GM18499 (cell line): ENCODE results near the gene AAK1.

Source experiments
- ATAC-seq: cut with Tn5 transposase; IDR thresholded peaks from one replicate; pipeline ENCODE4 v1.9.1; 2021; ENCODE audit warnings: moderate number of reproducible peaks; ENCODE audit not compliant: insufficient read depth, unreplicated experiment

Gene AAK1

GRCh38 chr2:69604836-69605235 is 38.7 kb downstream of the AAK1 start:
- no peak for ATAC-seq

- no peak for ATAC-seq
Observed at GRCh38 chr2:69604026-69604678, 39.4 kb downstream of the AAK1 start.

- no peak for ATAC-seq
Observed at GRCh38 chr2:69603146-69603743, 40.3 kb downstream of the AAK1 start.

- no peak for ATAC-seq
Observed at GRCh38 chr2:69601179-69601612, 42.3 kb downstream of the AAK1 start.

- ATAC-seq: no peak
Observed at GRCh38 chr2:69600425-69600824, 43.1 kb downstream of the AAK1 start.

- ATAC-seq: no peak
Observed at GRCh38 chr2:69597843-69598610, 45.5 kb downstream of the AAK1 start.

GRCh38 chr2:69597105-69597504 is 46.4 kb downstream of the AAK1 start:
- no peak for ATAC-seq

GRCh38 chr2:69594341-69594740 is 49.2 kb downstream of the AAK1 start:
- ATAC-seq: no peak

GRCh38 chr2:69592511-69592910 is 51.0 kb downstream of the AAK1 start:
- ATAC-seq: no peak

- ATAC-seq: no peak
Observed at GRCh38 chr2:69589973-69590652, 53.4 kb downstream of the AAK1 start.

- ATAC-seq: no peak
Observed at GRCh38 chr2:69588945-69589344, 54.6 kb downstream of the AAK1 start.

GRCh38 chr2:69588403-69588802 is 55.1 kb downstream of the AAK1 start:
- ATAC-seq: no peak

GRCh38 chr2:69585855-69586555 is 57.5 kb downstream of the AAK1 start:
- no peak for ATAC-seq

GRCh38 chr2:69584127-69584889 is 59.2 kb downstream of the AAK1 start:
- ATAC-seq: no peak

GRCh38 chr2:69583321-69583833 is 60.2 kb downstream of the AAK1 start:
- no peak for ATAC-seq

- no peak for ATAC-seq
Observed at GRCh38 chr2:69582582-69583176, 60.9 kb downstream of the AAK1 start.

GRCh38 chr2:69581774-69582581 is 61.6 kb downstream of the AAK1 start:
- ATAC-seq: no peak

- no peak for ATAC-seq
Observed at GRCh38 chr2:69580486-69580885, 63.1 kb downstream of the AAK1 start.
